Measurements from ENCODE around the gene MYOCD.
"Not testable (repeated sequence)": the region's sequence is repeated elsewhere in the genome, so short reads cannot be mapped to it uniquely, and the experiment has no call there.

MYOCD gene

GRCh38 chr17:12632785-12633184 is 32.9 kb upstream of the MYOCD start:
- Histone ChIP-seq H3K79me2 (ENCODE audit: insufficient read depth, low read length) (no peaks in the 10 kb centered on the region), H3K27me3 (ENCODE audit: insufficient read depth, low read length, poor library complexity, severe bottlenecking) (no peaks in the 10 kb centered on the region), H3K4me3 (ENCODE audit: low read length, poor library complexity, severe bottlenecking) (no peak overlapping the region), H3K36me3 (ENCODE audit: insufficient read depth, low read length) (no peaks in the 10 kb centered on the region), H3F3A (ENCODE audit: low read depth) (no peaks in the 10 kb centered on the region), H3K4me2 (ENCODE audit: low read depth, low read length, poor library complexity, severe bottlenecking) (no peak overlapping the region), H4K20me1 (ENCODE audit: insufficient read depth, low read length, poor library complexity, severe bottlenecking) (no peaks in the 10 kb centered on the region), H3K4me1 (ENCODE audit: insufficient read depth, low read length, poor library complexity, severe bottlenecking) (no peaks in the 10 kb centered on the region), H3K9ac (ENCODE audit: low read depth, low read length, poor library complexity, severe bottlenecking) (no peak overlapping the region), H3K9me3 (ENCODE audit: insufficient read depth, low read depth, low read length) (no peaks in the 10 kb centered on the region; the same call in 1 of the 2 replicates), H2AFZ (ENCODE audit: low read length) (no peak overlapping the region), H3K9me2 (replicated peaks; ENCODE audit: low read depth, low read length) (no peaks in the 10 kb centered on the region)
- no peak for TF ChIP-seq CTCF (conservative IDR thresholded peaks at IDR 0.05; ENCODE audit: low read length)
- TF ChIP-seq EZH2phosphoT487 (IDR thresholded peaks at IDR 0.05; ENCODE audit: borderline replicate concordance) = no peak

GRCh38 chr17:12634789-12635414 is 30.8 kb upstream of the MYOCD start:
- no peaks in the 10 kb centered on the region for H4K20me1 ChIP-seq (ENCODE audit: insufficient read depth, low read length, poor library complexity, severe bottlenecking)
- H3K9me3 ChIP-seq (ENCODE audit: insufficient read depth, low read depth, low read length) = no peaks in the 10 kb centered on the region; the same call in 1 of the 2 replicates
- H3K4me1 ChIP-seq (ENCODE audit: insufficient read depth, low read length, poor library complexity, severe bottlenecking) = no peaks in the 10 kb centered on the region
- TF ChIP-seq EZH2phosphoT487 (IDR thresholded peaks at IDR 0.05; ENCODE audit: borderline replicate concordance) (no peak), CTCF (conservative IDR thresholded peaks at IDR 0.05; ENCODE audit: low read length) (no peak)
- H3K79me2 ChIP-seq (ENCODE audit: insufficient read depth, low read length) = no peaks in the 10 kb centered on the region
- H3F3A ChIP-seq (ENCODE audit: low read depth) = no peaks in the 10 kb centered on the region
- H3K4me2 ChIP-seq (ENCODE audit: low read depth, low read length, poor library complexity, severe bottlenecking) = no peak overlapping the region
- H3K36me3 ChIP-seq (ENCODE audit: insufficient read depth, low read length) = no peaks in the 10 kb centered on the region
- no peak overlapping the region for H2AFZ ChIP-seq (ENCODE audit: low read length)
- H3K9ac ChIP-seq (ENCODE audit: low read depth, low read length, poor library complexity, severe bottlenecking) = no peak overlapping the region
- no peak overlapping the region for H3K4me3 ChIP-seq (ENCODE audit: low read length, poor library complexity, severe bottlenecking)
- no peaks in the 10 kb centered on the region for H3K9me2 ChIP-seq (replicated peaks; ENCODE audit: low read depth, low read length)
- no peaks in the 10 kb centered on the region for H3K27me3 ChIP-seq (ENCODE audit: insufficient read depth, low read length, poor library complexity, severe bottlenecking)

- H3K9me2 ChIP-seq (replicated peaks; ENCODE audit: low read depth, low read length); H4K20me1 ChIP-seq (ENCODE audit: insufficient read depth, low read length, poor library complexity, severe bottlenecking); H3K9ac ChIP-seq (ENCODE audit: low read depth, low read length, poor library complexity, severe bottlenecking); H3K4me2 ChIP-seq (ENCODE audit: low read depth, low read length, poor library complexity, severe bottlenecking); H3F3A ChIP-seq (ENCODE audit: low read depth); H3K36me3 ChIP-seq (ENCODE audit: insufficient read depth, low read length); H3K27me3 ChIP-seq (ENCODE audit: insufficient read depth, low read length, poor library complexity, severe bottlenecking); H3K9me3 ChIP-seq (ENCODE audit: insufficient read depth, low read depth, low read length); H3K4me3 ChIP-seq (ENCODE audit: low read length, poor library complexity, severe bottlenecking); H2AFZ ChIP-seq (ENCODE audit: low read length); H3K79me2 ChIP-seq (ENCODE audit: insufficient read depth, low read length); H3K4me1 ChIP-seq (ENCODE audit: insufficient read depth, low read length, poor library complexity, severe bottlenecking): not testable (repeated sequence)
These were observed 29.7 kb upstream of the MYOCD start for GRCh38 chr17:12635996-12636395.

GRCh38 chr17:12637015-12637414 is 28.7 kb upstream of the MYOCD start:
- no peaks in the 10 kb centered on the region for H4K20me1 ChIP-seq (ENCODE audit: insufficient read depth, low read length, poor library complexity, severe bottlenecking)
- H3K4me1 ChIP-seq (ENCODE audit: insufficient read depth, low read length, poor library complexity, severe bottlenecking) = no peaks in the 10 kb centered on the region
- H3K9ac ChIP-seq (ENCODE audit: low read depth, low read length, poor library complexity, severe bottlenecking) = no peak overlapping the region
- no peaks in the 10 kb centered on the region for H3F3A ChIP-seq (ENCODE audit: low read depth)
- no peak overlapping the region for H3K4me2 ChIP-seq (ENCODE audit: low read depth, low read length, poor library complexity, severe bottlenecking)
- no peaks in the 10 kb centered on the region for H3K79me2 ChIP-seq (ENCODE audit: insufficient read depth, low read length)
- H3K36me3 ChIP-seq (ENCODE audit: insufficient read depth, low read length) = no peaks in the 10 kb centered on the region
- no peak for TF ChIP-seq CTCF (conservative IDR thresholded peaks at IDR 0.05; ENCODE audit: low read length)
- no peak for TF ChIP-seq EZH2phosphoT487 (IDR thresholded peaks at IDR 0.05; ENCODE audit: borderline replicate concordance)
- H3K9me2 ChIP-seq (replicated peaks; ENCODE audit: low read depth, low read length) = no peaks in the 10 kb centered on the region
- H3K27me3 ChIP-seq (ENCODE audit: insufficient read depth, low read length, poor library complexity, severe bottlenecking) = no peaks in the 10 kb centered on the region
- no peaks in the 10 kb centered on the region; the same call in 1 of the 2 replicates for H3K9me3 ChIP-seq (ENCODE audit: insufficient read depth, low read depth, low read length)
- no peak overlapping the region for H2AFZ ChIP-seq (ENCODE audit: low read length)
- H3K4me3 ChIP-seq (ENCODE audit: low read length, poor library complexity, severe bottlenecking) = no peak overlapping the region
